HG03175 (cell line): ENCODE data around the gene TPSD1.
"Not testable (repeated sequence)": the region's sequence is repeated elsewhere in the genome, so short reads cannot be mapped to it uniquely, and the experiment has no call there.

Source experiments
- ATAC-seq: cut with Tn5 transposase; IDR thresholded peaks from one replicate; pipeline ENCODE4 v1.9.1; 2021; ENCODE audit warnings: mild to moderate bottlenecking, moderate library complexity; ENCODE audit not compliant: unreplicated experiment

The TPSD1 gene

DNA sequence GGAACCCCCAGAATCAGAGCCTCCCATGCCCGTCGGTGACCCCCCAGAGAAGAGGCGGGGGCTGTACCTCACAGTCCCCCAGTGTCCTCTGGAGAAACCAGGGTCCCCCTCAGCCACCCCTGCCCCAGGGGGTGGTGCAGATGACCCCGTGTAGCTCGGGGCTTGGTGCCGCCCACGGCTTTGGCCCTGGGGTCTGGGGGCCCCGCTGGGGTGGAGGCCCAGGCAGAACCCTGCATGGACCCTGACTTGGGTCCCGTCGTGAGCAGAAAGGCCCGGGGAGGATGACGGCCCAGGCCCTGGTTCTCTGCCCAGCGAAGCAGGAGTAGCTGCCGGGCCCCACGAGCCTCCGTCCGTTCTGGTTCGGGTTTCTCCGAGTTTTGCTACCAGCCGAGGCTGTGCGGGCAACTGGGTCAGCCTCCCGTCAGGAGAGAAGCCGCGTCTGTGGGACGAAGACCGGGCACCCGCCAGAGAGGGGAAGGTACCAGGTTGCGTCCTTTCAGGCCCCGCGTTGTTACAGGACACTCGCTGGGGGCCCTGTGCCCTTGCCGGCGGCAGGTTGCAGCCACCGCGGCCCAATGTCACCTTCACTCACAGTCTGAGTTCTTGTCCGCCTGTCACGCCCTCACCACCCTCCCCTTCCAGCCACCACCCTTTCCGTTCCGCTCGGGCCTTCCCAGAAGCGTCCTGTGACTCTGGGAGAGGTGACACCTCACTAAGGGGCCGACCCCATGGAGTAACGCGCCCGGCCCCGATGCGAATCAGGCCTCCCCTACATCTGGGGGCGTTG lies 34.8 kb upstream of the TPSD1 start:
- no peak for ATAC-seq

GRCh38 chr16:1221628-1222552 lies 34.0 kb upstream of the TPSD1 start:
- ATAC-seq = no peak

DNA sequence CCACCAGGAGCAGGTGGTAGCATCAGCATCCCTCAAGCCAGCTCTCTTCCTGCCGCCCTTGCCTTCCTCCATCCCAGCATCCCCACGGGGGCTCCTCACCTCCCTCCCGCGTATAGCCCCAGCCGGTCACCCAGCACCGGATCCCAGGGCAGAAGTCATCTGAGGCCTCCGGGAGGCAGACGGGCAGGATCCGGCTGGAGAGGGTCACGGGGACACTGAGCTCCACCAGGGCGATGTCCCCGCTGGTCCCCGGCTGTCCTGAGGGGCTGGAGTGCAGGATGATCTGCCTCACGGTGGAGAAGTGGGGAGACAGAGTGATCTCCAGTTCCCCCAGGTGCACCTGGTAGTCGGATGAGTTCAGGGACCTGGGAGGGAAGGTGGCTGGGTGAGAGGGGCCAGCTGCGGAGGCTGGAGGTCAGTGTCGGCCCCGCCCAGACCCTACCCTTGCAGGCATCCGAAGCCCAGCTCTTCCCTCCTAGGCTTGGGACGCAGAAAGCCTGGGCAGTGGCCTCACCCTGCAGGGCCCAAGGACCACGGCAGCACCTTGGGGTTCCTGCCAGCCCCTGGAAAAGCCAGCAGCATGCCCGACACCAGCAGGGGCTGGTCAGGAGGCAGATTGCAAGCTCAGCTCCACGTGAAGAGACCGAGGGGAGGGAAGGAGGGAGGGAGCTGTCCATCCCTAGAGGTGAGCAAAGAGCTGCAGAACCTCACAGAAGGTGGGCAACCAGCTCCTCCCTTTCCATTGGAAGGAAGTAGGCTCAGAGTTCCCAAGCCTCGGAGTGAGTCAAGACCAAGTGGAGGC lies 33.1 kb upstream of the TPSD1 start:
- ATAC-seq = no peak

DNA sequence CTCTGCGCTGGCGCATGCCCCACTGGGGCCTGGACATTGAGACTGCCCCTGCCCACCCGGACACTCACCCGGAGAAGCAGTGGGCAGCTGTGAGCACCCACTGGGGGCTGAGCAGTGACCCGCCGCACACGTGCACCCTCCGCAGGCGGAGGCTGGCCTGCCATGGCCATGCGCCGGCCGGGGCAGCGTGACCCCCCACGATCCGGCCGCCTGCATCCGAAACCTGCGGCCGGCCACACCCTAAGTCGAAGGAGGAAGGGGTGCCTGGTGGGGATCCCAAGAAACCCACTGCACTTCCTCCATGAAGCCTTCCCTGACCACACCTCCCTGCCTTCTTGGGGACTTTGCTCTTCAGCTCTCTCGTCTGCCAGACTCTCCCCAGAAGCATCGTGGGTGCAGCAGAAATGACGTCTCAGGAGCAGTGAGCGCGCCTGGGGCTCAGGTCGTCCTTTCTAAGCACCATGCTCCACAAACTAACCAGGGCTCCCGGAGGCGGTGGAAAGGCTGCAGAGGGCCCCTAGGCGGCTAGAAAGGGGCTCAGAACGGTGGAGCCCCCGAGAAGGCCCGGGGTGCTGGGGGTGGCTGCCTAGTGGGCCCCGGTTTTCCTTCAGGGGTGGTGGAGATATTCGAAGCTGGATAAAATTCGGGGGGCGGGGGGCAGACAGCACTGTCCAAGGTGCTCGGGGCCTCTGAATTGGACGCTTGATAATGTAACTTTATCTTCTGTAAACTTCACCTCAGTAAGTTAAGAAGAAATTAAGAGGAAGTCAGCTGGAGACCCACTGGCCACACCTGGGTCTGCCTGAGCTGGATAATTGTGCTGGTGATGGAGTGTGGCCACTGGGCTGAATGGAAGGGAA lies 32.3 kb upstream of the TPSD1 start:
- no peak for ATAC-seq

- ATAC-seq = no peak
These were observed 31.3 kb upstream of the TPSD1 start for GRCh38 chr16:1224558-1224957.

DNA sequence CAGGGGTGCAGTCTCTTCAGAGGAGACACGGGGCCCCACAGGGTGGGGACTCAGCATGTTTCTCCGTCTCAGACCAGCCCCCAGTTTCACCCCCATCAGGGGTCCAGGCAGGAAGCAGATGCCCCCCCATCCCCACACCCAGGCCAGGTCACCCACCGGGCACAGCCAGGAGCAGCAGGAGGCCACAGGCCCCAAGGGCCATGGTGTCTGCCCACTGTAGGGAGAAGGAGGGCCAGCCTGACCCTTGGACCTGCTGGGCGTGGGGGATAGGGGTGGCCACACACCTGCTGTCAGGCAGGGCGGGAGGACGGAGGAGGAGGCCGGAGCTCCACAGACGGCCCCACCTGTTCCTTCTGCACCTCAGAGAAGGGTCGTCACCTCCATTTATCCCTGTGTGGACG lies 30.8 kb upstream of the TPSD1 start, which contains the start of gene TPSG1:
Gene TPSG1, minus strand, starts transcription at position 218 of the 401 bp plus-strand sequence. Its CDS starts 16 bp downstream, at position 202.
- ATAC-seq = no peak

DNA sequence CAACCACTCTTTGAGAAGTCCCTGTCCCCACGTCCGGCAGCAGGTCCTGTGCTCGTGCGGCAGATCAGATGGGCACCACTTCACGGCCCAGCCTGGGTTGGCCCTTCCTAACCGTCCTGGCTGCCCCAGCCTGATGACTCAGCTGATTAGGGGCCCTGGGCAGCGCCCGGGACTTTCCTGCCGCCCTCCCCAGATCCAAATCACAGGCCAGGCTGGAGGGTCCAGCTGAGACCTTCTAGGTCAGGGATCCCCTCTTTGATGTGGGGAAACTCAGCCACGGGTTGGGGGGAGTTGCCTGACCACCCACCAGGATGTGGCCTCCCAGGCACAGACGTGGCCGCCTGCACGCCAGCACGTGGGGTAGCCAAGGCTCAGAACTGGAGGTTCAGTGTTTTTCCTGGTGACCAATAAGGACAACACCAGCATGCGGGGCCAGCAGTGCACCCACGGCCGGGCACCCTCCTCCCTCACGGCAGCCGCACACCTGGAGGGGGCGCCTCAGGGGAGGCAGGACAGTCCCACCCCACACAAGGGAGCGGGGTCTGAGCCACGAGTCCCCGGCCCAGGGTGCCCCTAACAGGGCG lies 30.0 kb upstream of the TPSD1 start:
- not testable (repeated sequence) for ATAC-seq

DNA sequence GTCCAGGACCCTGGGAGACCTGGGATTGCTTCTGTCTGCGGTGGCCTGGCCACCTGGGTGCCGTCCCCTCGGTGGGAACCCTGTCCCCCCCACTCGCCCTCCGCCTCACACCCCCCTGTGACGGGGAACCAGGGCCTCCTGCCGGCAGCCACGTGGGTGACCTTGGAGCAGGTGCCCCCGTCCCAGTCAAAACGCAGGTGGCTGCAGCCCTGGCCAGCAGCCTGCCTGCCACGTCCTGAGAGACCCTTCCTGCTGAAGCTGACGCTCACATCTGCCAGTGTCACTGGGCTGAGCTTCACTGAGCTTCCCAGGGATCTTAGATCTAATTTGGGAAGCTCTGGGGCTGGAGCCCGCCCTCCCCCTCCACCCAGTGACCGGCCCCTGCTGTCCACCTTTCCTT lies 29.2 kb upstream of the TPSD1 start:
- not testable (repeated sequence) for ATAC-seq

DNA sequence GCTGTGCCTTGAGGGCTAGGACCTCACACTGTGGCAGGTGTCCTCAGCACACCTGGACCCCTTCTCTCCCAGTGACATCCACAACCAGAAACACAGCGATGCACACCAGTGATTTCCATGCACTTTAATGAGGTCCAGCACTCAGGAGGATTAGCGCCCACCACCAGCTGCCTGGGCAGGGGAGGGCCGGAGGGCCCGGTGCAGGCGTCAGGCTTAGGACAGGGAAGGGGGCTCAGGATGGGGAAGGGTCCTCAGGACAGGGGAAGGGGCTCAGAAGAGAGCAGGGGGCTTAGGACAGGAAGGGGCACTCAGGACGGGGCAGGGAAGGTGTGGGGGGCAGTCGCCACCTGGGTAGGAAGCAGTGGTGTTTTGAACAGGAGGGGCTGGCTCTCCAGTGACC lies 27.6 kb upstream of the TPSD1 start:
- ATAC-seq = not testable (repeated sequence)

GRCh38 chr16:1229476-1229875 lies 26.4 kb upstream of the TPSD1 start:
- ATAC-seq = not testable (repeated sequence)

DNA sequence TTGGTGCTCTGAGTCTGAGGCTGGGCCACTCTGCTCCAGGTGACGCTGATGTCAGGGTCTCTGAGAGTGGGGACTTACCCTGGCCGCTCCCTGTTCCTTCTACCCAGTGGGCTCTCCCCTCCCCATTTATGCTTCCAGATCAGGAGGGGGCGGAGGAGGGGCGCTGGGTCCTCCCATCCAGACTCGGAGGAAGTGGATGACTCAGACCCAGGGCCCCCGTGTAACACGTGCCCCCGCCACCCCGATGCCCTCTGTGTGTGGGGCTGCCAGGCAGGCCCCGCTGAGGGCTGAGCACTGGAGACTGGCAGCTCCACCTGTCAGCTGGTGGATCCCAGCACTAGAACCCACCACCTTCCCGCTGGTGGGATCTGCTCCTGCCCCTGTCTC lies 25.8 kb upstream of the TPSD1 start, which contains the start of gene TPSB2:
Gene TPSB2, minus strand, starts transcription at position 101 of the 387 bp plus-strand sequence. CDS start 233 bp downstream, outside the sequence.
- not testable (repeated sequence) for ATAC-seq

DNA sequence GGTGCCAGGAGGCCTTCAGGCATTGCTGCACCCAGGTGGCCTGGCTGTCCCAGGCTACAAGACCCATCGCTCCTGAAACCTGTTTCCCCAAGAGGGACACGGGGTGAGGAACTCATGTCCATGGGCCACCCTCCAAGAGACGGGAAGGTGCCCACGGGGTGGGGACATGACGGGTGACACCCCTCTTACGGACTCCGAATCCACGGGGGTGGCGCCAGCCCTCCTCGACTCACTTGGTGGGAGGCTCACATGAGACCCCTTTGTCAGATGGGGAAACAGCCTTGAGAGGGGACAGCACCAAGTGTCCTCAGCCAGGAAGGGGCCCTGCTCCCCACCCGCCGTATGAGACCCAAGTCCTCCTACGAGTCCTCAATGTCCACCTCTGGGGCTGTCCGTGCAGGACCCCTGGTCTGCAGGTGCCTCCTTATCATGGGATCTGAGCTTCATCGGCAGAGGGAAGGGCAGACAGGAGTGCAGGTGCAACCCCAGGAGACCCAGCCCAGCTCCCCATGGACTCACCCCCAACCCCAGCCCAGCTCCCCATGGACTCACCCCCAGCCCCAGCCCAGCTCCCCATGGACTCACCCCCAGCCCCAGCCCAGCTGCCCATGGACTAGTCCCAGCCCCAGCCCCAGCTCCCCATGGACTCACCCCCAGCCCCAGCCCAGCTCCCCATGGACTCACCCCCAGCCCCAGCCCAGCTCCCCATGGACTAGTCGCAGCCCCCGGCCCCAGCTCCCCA lies 25.2 kb upstream of the TPSD1 start:
- ATAC-seq = not testable (repeated sequence)

DNA sequence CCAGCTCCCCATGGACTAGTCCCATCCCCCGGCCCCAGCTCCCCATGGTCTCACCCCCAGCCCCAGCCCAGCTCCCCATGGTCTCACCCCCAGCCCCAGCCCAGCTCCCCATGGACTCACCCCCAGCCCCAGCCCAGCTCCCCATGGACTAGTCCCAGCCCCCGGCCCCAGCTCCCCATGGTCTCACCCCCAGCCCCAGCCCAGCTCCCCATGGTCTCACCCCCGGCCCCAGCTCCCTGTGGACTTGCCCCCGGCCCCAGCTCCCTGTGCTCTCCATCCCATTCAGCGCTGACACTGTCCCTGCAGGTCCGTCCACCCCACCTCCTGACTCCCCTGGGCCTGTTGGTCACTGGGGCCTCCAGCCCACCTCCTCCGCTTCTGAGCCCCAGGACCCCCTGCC lies 24.6 kb upstream of the TPSD1 start:
- ATAC-seq = not testable (repeated sequence)

- ATAC-seq = not testable (repeated sequence)
These were observed 23.7 kb upstream of the TPSD1 start for GRCh38 chr16:1232049-1232748.

- not testable (repeated sequence) for ATAC-seq
These were observed 19.2 kb upstream of the TPSD1 start for GRCh38 chr16:1236659-1237058.

- ATAC-seq = no peak
These were observed 17.9 kb upstream of the TPSD1 start for GRCh38 chr16:1237990-1238389.

DNA sequence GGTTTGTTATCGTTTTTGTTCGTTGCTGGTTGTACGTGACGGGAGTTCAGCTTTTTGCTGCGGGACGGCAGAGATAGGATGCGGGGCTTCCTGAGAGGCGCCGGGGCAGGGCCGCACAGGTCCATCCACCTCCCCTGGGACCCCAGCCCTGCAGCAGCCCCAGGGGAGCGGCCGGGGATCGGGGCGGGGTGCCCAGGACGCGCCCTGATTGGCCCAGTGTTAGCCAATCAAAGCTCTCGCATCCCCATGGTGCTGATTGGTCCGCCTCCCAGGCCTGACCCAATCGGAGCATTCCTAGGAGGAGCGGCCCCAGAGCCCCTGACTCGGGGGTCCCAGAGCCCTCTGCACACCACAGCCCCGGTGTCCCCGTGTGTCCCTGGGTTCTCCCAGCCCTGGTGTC lies 17.0 kb upstream of the TPSD1 start:
- not testable (repeated sequence) for ATAC-seq

DNA sequence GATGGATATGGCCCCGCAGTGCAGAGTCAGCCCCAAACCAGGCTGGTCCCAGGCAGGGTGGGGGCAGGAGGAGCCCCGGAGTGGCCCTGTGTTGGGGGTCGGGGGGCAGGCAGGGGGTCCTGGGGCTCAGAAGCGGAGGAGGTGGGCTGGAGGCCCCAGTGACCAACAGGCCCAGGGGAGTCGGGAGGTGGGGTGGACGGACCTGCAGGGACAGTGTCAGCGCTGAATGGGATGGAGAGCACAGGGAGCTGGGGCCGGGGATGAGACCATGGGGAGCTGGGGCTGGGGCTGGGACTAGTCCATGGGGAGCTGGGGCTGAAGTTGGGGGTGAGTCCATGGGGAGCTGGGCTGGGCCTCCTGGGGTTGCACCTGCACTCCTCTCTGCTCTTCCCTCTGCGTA lies 16.3 kb upstream of the TPSD1 start:
- not testable (repeated sequence) for ATAC-seq
